Right atrium auricular region (tissue), 2 donors: ENCODE data around the gene MAP4K3. TPM values are rescaled to one million over a fixed set of nuclear protein-coding genes. Genes with fewer than 3 reads are reported as not detected.
"Not testable (repeated sequence)": the region's sequence is repeated elsewhere in the genome, so short reads cannot be mapped to it uniquely, and the experiment has no call there.

Source experiments
- DNase-seq: peaks from one replicate; pipeline ENCODE4 v3.0.0-alpha.2; 2019; ENCODE audit warnings: low spot score
- H3K27ac ChIP-seq, 2 donors: fragments of 200-600 bp; sonication (generic); 1 replicate in 1 of 2; 2 replicates in 1 of 2; pipeline ENCODE4 v1.5.1; 2016 to 2019
- H3K27me3 ChIP-seq, 2 donors: fragments of 200-600 bp; sonication (generic); one replicate each; pipeline versions ENCODE4 v1.5.1 to v1.6.0; 2017 to 2019
- H3K36me3 ChIP-seq: fragments of 200-600 bp; sonication (generic); one replicate; pipeline ENCODE4 v1.5.1; 2016
- H3K4me1 ChIP-seq, 2 donors: fragments of 200-600 bp; sonication (generic); one replicate each; pipeline versions ENCODE4 v1.5.1 to v1.6.0; 2017 to 2019
- H3K4me3 ChIP-seq, 2 donors: fragments of 200-600 bp; sonication (generic); 1 replicate in 1 of 2; 2 replicates in 1 of 2; pipeline ENCODE4 v1.5.1; 2017 to 2019; ENCODE audit warnings: mild to moderate bottlenecking in 1 of 2, moderate library complexity in 1 of 2
- H3K9me3 ChIP-seq, 2 donors: fragments of 200-600 bp; sonication (generic); one replicate each; pipeline ENCODE4 v1.5.1; 2019
- total RNA-seq, 2 donors: library from RNA; depleted of rRNA; stranded (reverse); fragments of >200 nt; gene quantifications; one replicate each; pipeline ENCODE4 v1.1.0, GENCODE V29; 2016
- TF ChIP-seq, protein P1 (sequence below), 2 donors: fragments of 200-600 bp; sonication (generic); IDR thresholded peaks; one replicate each; pipeline ENCODE4 v1.5.1; 2019; ENCODE audit warnings: antibody characterized with exemption in 2 of 2

MAP4K3 gene
- total RNA-seq, 2 donors from 2014 or later, result 26.2 to 28.9 TPM

DNA sequence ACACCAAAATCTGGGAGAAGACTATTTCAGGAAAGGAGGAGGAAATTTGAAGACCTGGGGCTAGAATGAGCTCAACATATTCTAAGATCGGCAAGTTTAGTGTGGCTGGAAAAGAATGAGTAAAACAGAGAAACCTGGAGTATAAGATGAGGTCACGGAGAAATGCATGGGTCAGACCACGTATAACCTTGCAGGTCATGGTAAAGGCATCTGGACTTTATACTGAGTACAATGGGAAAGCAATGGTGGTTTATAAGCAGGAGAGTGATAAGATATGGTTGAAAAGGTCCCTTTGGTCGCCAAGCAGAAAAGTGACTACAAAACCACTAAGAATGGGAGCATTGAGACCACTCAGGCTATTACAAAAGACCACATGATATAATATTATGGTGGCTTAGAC, 102.1 kb downstream of the MAP4K3 start:
- no peak for DNase-seq
- TF ChIP-seq, protein P1, sequence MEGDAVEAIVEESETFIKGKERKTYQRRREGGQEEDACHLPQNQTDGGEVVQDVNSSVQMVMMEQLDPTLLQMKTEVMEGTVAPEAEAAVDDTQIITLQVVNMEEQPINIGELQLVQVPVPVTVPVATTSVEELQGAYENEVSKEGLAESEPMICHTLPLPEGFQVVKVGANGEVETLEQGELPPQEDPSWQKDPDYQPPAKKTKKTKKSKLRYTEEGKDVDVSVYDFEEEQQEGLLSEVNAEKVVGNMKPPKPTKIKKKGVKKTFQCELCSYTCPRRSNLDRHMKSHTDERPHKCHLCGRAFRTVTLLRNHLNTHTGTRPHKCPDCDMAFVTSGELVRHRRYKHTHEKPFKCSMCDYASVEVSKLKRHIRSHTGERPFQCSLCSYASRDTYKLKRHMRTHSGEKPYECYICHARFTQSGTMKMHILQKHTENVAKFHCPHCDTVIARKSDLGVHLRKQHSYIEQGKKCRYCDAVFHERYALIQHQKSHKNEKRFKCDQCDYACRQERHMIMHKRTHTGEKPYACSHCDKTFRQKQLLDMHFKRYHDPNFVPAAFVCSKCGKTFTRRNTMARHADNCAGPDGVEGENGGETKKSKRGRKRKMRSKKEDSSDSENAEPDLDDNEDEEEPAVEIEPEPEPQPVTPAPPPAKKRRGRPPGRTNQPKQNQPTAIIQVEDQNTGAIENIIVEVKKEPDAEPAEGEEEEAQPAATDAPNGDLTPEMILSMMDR (IDR thresholded peaks at IDR 0.05), result no peak
- peaks cover 0 to 24% of the 10 kb centered on the region in 2 donors for H3K4me1 ChIP-seq

DNA sequence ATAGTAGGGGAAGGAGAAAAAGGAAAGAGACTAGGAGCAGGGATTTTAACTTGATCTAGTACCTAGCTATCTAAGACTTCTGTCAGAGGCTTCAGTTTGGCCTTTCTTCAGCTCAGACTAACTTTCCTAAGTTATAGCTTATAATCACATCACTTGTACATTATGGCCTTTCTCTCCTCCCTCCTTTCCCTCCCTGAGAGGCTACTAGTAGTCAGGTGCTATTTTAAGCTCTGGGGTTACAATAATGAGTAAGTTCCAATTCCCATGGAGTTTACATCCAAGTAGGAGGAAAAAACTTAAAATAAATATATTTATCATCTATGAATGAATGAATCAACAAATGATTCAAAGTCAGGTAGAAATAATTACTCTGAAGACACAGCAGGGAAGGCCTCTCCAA, 102.6 kb downstream of the MAP4K3 start:
- peaks cover 0 to 21% of the 10 kb centered on the region in 2 donors for H3K4me1 ChIP-seq
- no peaks in the 10 kb centered on the region for H3K9me3 ChIP-seq
- no peaks in the 10 kb centered on the region for H3K27me3 ChIP-seq
- H3K4me3 ChIP-seq, result no peak overlapping the region
- H3K36me3 ChIP-seq, result no peaks in the 10 kb centered on the region
- H3K27ac ChIP-seq, result no peak overlapping the region
- no peak for DNase-seq
- TF ChIP-seq, protein P1 (IDR thresholded peaks at IDR 0.05), result no peak

More for the DNA sequence above, 102.1 kb downstream of the MAP4K3 start:
- H3K4me3 ChIP-seq, result no peak overlapping the region
- H3K9me3 ChIP-seq, result no peaks in the 10 kb centered on the region
- H3K27ac ChIP-seq, result no peak overlapping the region
- no peaks in the 10 kb centered on the region for H3K36me3 ChIP-seq
- H3K27me3 ChIP-seq, result no peaks in the 10 kb centered on the region

DNA sequence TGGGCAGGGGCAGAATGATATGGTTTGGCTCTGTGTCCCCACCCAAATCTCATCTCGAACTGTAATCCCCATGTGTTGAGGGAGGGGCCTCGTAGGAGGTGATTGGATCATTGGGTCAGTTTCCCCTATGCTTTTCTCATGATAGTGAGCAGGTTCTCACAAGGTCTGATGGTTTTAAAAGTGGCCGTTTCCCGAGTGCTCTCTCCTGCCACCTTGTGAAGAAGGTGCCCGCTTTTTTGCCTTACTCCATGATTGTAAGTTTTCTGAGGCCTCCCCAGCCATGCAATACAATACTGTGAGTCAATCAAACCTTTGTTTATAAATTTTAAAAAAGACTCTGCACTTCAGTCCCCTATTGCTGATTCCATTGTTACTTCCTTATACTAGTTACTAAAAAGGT, 110.4 kb downstream of the MAP4K3 start:
- Histone ChIP-seq H3K4me3 (no peak overlapping the region), H3K36me3 (peaks cover 18% of the 10 kb centered on the region), H3K27ac (no peak overlapping the region), H3K27me3 (no peaks in the 10 kb centered on the region), H3K4me1 (no peaks in the 10 kb centered on the region), H3K9me3 (no peaks in the 10 kb centered on the region)
- DNase-seq, result no peak
- TF ChIP-seq, protein P1 (IDR thresholded peaks at IDR 0.05), result no peak

DNA sequence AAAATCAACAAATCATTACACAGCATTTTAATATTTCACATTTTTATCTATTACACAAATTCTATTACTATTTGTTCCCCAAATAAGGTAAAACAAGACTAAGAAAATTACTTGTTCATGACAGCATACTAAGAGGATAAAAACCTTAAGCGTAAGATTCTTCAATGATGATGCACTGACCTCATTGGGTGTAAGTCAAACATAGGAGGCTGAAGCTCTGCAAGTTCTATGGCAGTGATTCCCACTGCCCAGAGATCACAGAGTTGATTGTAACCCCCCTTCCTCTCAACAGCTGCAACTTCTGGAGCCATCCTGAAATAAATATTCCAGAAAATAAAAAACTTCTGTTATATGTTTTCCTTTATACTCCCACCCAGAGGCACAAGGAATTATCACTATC, 111.1 kb downstream of the MAP4K3 start:
- no peaks in the 10 kb centered on the region for H3K27me3 ChIP-seq
- H3K9me3 ChIP-seq, result no peaks in the 10 kb centered on the region
- H3K4me3 ChIP-seq, result no peak overlapping the region
- no peaks in the 10 kb centered on the region for H3K4me1 ChIP-seq
- DNase-seq, result no peak
- no peak overlapping the region for H3K27ac ChIP-seq
- TF ChIP-seq, protein P1 (IDR thresholded peaks at IDR 0.05), result no peak
- H3K36me3 ChIP-seq, result peaks cover 18% of the 10 kb centered on the region

DNA sequence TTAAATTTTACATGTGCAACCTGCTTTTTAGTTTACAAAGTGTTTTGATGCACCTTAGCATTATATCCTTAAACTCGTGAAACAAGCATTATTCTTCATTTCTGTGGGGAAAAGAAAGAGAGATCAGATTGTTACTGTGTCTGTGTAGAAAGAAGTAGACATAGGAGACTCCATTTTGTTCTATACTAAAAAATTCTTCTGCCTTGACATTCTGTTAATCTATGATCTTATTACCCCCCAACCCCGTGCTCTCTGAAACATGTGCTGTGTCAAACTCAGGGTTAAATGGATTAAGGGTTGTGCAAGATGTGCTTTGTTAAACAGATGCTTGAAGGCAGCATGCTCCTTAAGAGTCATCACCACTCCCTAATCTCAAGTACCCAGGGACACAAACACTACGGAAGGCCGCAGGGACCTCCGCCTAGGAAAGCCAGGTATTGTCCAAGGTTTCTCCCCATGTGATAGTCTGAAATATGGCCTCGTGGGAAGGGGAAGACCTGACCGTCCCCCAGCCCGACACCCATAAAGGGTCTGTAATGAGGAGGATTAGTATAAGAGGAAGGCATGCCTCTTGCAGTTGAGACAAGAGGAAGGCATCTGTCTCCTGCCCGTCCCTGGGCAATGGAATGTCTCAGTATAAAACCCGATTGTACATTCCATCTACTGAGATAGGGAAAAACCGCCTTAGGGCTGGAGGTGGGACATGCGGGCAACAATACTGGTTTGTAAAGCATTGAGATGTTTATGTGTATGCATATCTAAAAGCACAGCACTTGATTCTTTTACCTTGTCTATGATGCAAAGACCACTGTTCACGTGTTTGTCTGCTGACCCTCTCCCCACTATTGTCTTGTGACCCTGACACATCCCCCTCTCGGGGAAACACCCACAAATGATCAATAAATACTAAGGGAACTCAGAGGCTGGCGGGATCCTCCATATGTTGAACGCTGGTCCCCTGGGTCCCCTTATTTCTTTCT, 115.7 kb downstream of the MAP4K3 start:
- H3K4me1 ChIP-seq, H3K27ac ChIP-seq, H3K27me3 ChIP-seq, H3K4me3 ChIP-seq, DNase-seq, H3K36me3 ChIP-seq, H3K9me3 ChIP-seq: not testable (repeated sequence)

DNA sequence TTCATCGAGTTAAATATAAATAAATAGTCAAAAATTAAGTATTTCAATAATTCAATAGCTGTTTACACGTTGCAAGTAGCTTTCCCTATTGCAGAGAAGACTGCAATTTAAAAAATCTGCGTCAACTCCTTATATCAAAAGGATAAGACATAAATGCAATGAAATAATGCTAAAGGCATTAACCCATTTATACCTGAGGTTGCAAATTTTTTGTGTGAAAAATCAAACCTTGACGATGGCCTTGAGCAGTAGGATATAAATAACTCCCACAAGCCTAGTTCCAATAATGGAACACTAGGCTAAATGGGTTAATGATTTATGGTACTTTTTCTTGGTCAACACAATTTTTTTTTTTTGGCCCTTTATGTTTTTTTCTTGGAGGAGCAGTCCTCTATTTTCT, 116.9 kb downstream of the MAP4K3 start:
- Histone ChIP-seq H3K4me1 (no peaks in the 10 kb centered on the region), H3K27ac (no peak overlapping the region), H3K27me3 (no peaks in the 10 kb centered on the region), H3K4me3 (no peak overlapping the region), H3K9me3 (no peaks in the 10 kb centered on the region), H3K36me3 (peaks cover 2% of the 10 kb centered on the region)
- TF ChIP-seq, protein P1 (IDR thresholded peaks at IDR 0.05), result no peak
- no peak for DNase-seq
